Psoas muscle (tissue), 8 donors: ENCODE measurements around the gene SNUPN. TPM values are rescaled to one million over a fixed set of nuclear protein-coding genes. Genes with fewer than 3 reads are reported as not detected.

Experiments
- ATAC-seq, 4 donors: fragments of 200-7000 bp; cut with Tn5 transposase; one replicate each; pipeline ENCODE4 v1.9.1; 2020; ENCODE audit warnings: moderate library complexity in 3 of 4, mild to moderate bottlenecking in 2 of 4
- DNase-seq, 2 donors: peaks; one replicate each; pipeline ENCODE4 v3.0.0-alpha.2; 2020
- H3K27ac ChIP-seq: fragments of 200-600 bp; one replicate; pipeline ENCODE4 v1.8.0; 2022
- H3K27me3 ChIP-seq, 3 donors: fragments of 200-600 bp in 1 of 3; one replicate each; pipeline versions ENCODE4 v1.6.1 to v1.8.0; 2013 to 2022; ENCODE audit warnings: low read length in 2 of 3, mild to moderate bottlenecking in 2 of 3, moderate library complexity in 1 of 3; ENCODE audit not compliant: insufficient read depth in 3 of 3
- H3K36me3 ChIP-seq, 2 donors: fragments of 200-600 bp in 1 of 2; one replicate each; pipeline versions ENCODE4 v1.6.1 to v1.8.0; 2013 to 2022; ENCODE audit warnings: low read depth in 1 of 2, mild to moderate bottlenecking in 1 of 2, moderate library complexity in 1 of 2; ENCODE audit not compliant: insufficient read depth in 1 of 2
- H3K4me1 ChIP-seq: fragments of 200-600 bp; one replicate; pipeline ENCODE4 v1.8.0; 2022
- H3K4me3 ChIP-seq: fragments of 200-600 bp; one replicate; pipeline ENCODE4 v1.8.0; 2022; ENCODE audit warnings: mild to moderate bottlenecking
- H3K9me3 ChIP-seq: fragments of 200-600 bp; one replicate; pipeline ENCODE4 v1.8.0; 2022
- CTCF ChIP-seq: fragments of 200-600 bp; IDR thresholded peaks from one replicate; pipeline ENCODE4 v1.8.0; 2022; ENCODE audit warnings: antibody characterized with exemption
- WGBS, 3 donors: extraction: QIAGEN DNeasy Blood & Tissue Kit; methylation state at CpG; one replicate each; pipeline versions ENCODE4 v1.1.6 to v1.1.7; 2013; 5-methylcytosine and 5-hydroxymethylcytosine counted together
- intact Hi-C, 2 donors: fragments of 100-400 bp; cut with DNase I; formaldehyde crosslinking; loops; one replicate each; pipeline versions ENCODE4 v1.11.0 to v1.14.2; 2022
- polyA plus RNA-seq, 3 donors: library from polyadenylated mRNA; stranded (reverse); fragments of 200-250 nt; gene quantifications; one replicate each; pipeline ENCODE4 v1.2.3, GENCODE V29; 2013
- total RNA-seq, 4 donors: library from RNA; stranded (reverse); fragmentation: NEBNext Ultra II Directional in 2 of 4; extraction: Animal tissue kit (Norgen Biotek cat#: 25700) in 2 of 4; gene quantifications; one replicate each; pipeline versions ENCODE4 v1.2.1 to v1.2.4, GENCODE V29; 2021 to 2023
- donor health status: healthy with polysubstance abuse.
- donor health status: DM: no; HTN: no; CAD: no; lungs with moderate emphysema.
- donor health status: Bipolar disorder and iron deficiency.
- donor health status: healthy.
- donor health status: DM: yes; HTN: yes; CAD: no.
- donor health status: DM: no; HTN: no; CAD: no.
- donor health status: DM: no; HTN: no; CAD: no.
- donor health status: DM: yes; HTN: yes; CAD: no.

Gene SNUPN
- total and polyA plus RNA-seq, 7 donors = 17.1 to 40.9 (median 21.9) TPM

GRCh38 chr15:75554717-75555116 is 70.8 kb downstream of the SNUPN start:
- TF ChIP-seq CTCF = no peak
- H3K27ac ChIP-seq = no peak overlapping the region
- no peak overlapping the region for H3K4me3 ChIP-seq
- H3K27me3 ChIP-seq = no peaks in the 10 kb centered on the region
- DNase-seq = no peak
- ATAC-seq = peak; percentile 67 to 93 (median 80)
- intact Hi-C loops = no loop called here
- H3K36me3 ChIP-seq = no peaks in the 10 kb centered on the region
- H3K4me1 ChIP-seq = peaks cover 10% of the 10 kb centered on the region
- H3K9me3 ChIP-seq = no peaks in the 10 kb centered on the region

GRCh38 chr15:75553659-75554058 is 71.9 kb downstream of the SNUPN start:
- Histone ChIP-seq H3K4me1 (peaks cover 10% of the 10 kb centered on the region), H3K9me3 (no peaks in the 10 kb centered on the region), H3K4me3 (no peak overlapping the region), H3K27ac (no peak overlapping the region), H3K36me3 (no peaks in the 10 kb centered on the region), H3K27me3 (no peaks in the 10 kb centered on the region)
- intact Hi-C loops = no loop called here
- ATAC-seq = peak in 1 of 4 donors; percentile 39
- TF ChIP-seq CTCF = no peak
- no peak for DNase-seq

- no peaks in the 10 kb centered on the region for H3K27me3 ChIP-seq
- no peak for TF ChIP-seq CTCF
- H3K36me3 ChIP-seq = no peaks in the 10 kb centered on the region
- H3K4me3 ChIP-seq = no peak overlapping the region
- no peak overlapping the region for H3K27ac ChIP-seq
- intact Hi-C loops = no loop called here
- no peak for DNase-seq
- no peaks in the 10 kb centered on the region for H3K9me3 ChIP-seq
- WGBS, 3 donors = 91 to 98% (median 96%) methylated on average over 4 of the region's 4 CpGs
- H3K4me1 ChIP-seq = peaks cover 13% of the 10 kb centered on the region
- no peak for ATAC-seq
Observed at GRCh38 chr15:75551091-75551490, 74.4 kb downstream of the SNUPN start.

Other genes starting within 250 kb of the SNUPN start
- 10 to 100 TPM; 21.7 to 35.5 (median 29.9) TPM for gene SIN3A, start 174.0 kb downstream of the SNUPN start, total RNA-seq
- 1 to 10 TPM; 7.2 to 8.9 (median 8.8) TPM for gene SIN3A, start 174.0 kb downstream of the SNUPN start, polyA plus RNA-seq
- gene PTPN9, start 46.4 kb downstream of the SNUPN start, total RNA-seq = 1 to 10 TPM; 5.5 to 6.9 (median 5.7) TPM
- 1 to 10 TPM; 2.3 to 5.0 (median 4.2) TPM for gene PTPN9, start 46.4 kb downstream of the SNUPN start, polyA plus RNA-seq
- 10 to 100 TPM; 41.6 to 51.0 (median 43.8) TPM for gene IMP3, start 14.5 kb upstream of the SNUPN start, total RNA-seq
- gene IMP3, start 14.5 kb upstream of the SNUPN start, polyA plus RNA-seq = 10 to 100 TPM; 45.0 to 95.9 (median 87.3) TPM
- gene SNX33, start 22.2 kb upstream of the SNUPN start, total RNA-seq = 1 to 10 TPM; 3.5 to 8.0 (median 3.9) TPM
- gene SNX33, start 22.2 kb upstream of the SNUPN start, polyA plus RNA-seq = 1 to 10 TPM; 3.7 to 4.4 (median 3.8) TPM
- gene CSPG4, start 87.1 kb upstream of the SNUPN start, total RNA-seq = 10 to 100 TPM; 15.8 to 49.5 (median 34.0) TPM
- 10 to 100 TPM in 2 of 3 donors, 1 to 10 TPM in 1; 8.1 to 15.9 (median 10.6) TPM for gene CSPG4, start 87.1 kb upstream of the SNUPN start, polyA plus RNA-seq
- gene UBE2Q2, start 217.7 kb upstream of the SNUPN start, total RNA-seq = 10 to 100 TPM; 14.0 to 26.4 (median 19.1) TPM
- 10 to 100 TPM in 2 of 3 donors, 1 to 10 TPM in 1; 9.3 to 32.2 (median 15.9) TPM for gene UBE2Q2, start 217.7 kb upstream of the SNUPN start, polyA plus RNA-seq